ENCODE measurements around the gene PPP1R9A. TPM values are rescaled to one million over a fixed set of nuclear protein-coding genes. Genes with fewer than 3 reads are reported as not detected.

Gene PPP1R9A
- total RNA-seq, 1 donor = under 0.01 TPM

DNA sequence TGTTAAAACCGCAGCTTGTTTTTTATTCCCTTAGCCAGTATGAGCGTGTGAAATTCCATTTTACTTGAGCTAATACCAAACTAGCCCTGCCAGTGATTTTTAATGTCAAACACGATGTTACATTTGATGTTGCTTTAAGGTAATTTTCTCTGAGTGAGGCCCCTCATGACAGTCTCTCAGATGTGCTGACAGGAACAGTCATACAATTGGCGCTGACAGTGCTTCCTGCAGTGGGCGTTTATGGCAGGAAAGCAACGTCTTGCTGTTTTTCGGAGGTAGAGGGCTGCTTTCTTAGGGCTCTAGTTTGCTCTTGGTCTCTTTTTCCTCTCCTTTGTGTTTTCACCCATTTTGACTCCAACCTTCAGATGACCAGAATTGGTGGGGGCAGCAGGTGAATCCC lies 397.6 kb downstream of the PPP1R9A start:
- no peak for DNase-seq (ENCODE audit: low read depth)
- TF ChIP-seq, protein P1, sequence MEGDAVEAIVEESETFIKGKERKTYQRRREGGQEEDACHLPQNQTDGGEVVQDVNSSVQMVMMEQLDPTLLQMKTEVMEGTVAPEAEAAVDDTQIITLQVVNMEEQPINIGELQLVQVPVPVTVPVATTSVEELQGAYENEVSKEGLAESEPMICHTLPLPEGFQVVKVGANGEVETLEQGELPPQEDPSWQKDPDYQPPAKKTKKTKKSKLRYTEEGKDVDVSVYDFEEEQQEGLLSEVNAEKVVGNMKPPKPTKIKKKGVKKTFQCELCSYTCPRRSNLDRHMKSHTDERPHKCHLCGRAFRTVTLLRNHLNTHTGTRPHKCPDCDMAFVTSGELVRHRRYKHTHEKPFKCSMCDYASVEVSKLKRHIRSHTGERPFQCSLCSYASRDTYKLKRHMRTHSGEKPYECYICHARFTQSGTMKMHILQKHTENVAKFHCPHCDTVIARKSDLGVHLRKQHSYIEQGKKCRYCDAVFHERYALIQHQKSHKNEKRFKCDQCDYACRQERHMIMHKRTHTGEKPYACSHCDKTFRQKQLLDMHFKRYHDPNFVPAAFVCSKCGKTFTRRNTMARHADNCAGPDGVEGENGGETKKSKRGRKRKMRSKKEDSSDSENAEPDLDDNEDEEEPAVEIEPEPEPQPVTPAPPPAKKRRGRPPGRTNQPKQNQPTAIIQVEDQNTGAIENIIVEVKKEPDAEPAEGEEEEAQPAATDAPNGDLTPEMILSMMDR (IDR thresholded peaks at IDR 0.05; ENCODE audit: insufficient read depth, low read depth, low read length) = no peak
- no peak overlapping the region for H3K4me3 ChIP-seq (ENCODE audit: low read depth, low read length)

- H3K4me3 ChIP-seq (ENCODE audit: low read depth, low read length) = no peak overlapping the region
- TF ChIP-seq, protein P1 (IDR thresholded peaks at IDR 0.05; ENCODE audit: insufficient read depth, low read depth, low read length) = no peak
- no peak for DNase-seq (ENCODE audit: low read depth)
These were observed 402.6 kb downstream of the PPP1R9A start for GRCh38 chr7:95309951-95310350.

GRCh38 chr7:95311389-95311788 lies 404.0 kb downstream of the PPP1R9A start:
- no peak for DNase-seq (ENCODE audit: low read depth)
- TF ChIP-seq, protein P1 (IDR thresholded peaks at IDR 0.05; ENCODE audit: insufficient read depth, low read depth, low read length) = no peak
- H3K4me3 ChIP-seq (ENCODE audit: low read depth, low read length) = no peak overlapping the region

DNA sequence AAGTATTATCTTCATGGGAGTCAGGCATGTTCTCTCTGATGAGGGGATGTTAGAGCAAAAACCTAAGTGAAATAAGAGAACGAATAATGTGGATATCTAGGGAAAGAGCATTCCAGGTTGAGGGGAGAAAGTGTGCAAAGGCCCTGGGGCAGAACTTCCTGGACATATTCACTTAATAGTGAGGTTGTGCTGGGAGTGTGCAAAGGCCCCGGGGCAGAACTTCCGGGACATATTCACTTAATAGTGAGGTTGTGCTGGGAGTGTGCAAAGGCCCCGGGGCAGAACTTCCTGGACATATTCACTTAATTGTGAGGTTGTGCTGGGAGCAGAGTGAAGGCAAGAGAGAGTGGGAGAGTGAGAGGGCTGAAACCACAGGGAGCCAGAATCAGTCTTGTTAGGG lies 405.2 kb downstream of the PPP1R9A start:
- no peak overlapping the region for H3K4me3 ChIP-seq (ENCODE audit: low read depth, low read length)
- no peak for DNase-seq (ENCODE audit: low read depth)
- TF ChIP-seq, protein P1 (IDR thresholded peaks at IDR 0.05; ENCODE audit: insufficient read depth, low read depth, low read length) = no peak

GRCh38 chr7:95316588-95316987 lies 409.2 kb downstream of the PPP1R9A start:
- TF ChIP-seq, protein P1 (IDR thresholded peaks at IDR 0.05; ENCODE audit: insufficient read depth, low read depth, low read length) = no peak
- no peak overlapping the region for H3K4me3 ChIP-seq (ENCODE audit: low read depth, low read length)
- no peak for DNase-seq (ENCODE audit: low read depth)

DNA sequence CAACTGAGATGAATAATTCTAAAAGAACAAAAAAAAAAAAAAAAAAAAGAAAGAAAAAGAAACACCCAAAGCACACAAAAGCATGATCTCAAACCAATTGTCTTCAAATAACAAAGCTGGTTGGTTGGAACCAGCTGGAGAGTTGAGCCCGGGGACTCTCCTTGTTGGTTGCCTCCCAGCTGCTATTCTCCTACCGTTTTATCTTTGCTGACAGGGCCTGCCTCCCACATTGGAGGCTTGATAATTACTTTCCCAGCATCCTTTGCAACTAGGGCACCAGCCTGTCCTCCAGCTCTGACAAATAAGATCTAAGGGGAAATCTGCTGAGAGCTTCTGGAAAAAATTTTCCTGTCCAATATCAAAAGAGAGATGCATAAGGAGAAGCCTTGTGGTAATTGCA lies 410.2 kb downstream of the PPP1R9A start:
- TF ChIP-seq, protein P1 (IDR thresholded peaks at IDR 0.05; ENCODE audit: insufficient read depth, low read depth, low read length) = no peak
- no peak overlapping the region for H3K4me3 ChIP-seq (ENCODE audit: low read depth, low read length)
- DNase-seq (ENCODE audit: low read depth) = no peak

DNA sequence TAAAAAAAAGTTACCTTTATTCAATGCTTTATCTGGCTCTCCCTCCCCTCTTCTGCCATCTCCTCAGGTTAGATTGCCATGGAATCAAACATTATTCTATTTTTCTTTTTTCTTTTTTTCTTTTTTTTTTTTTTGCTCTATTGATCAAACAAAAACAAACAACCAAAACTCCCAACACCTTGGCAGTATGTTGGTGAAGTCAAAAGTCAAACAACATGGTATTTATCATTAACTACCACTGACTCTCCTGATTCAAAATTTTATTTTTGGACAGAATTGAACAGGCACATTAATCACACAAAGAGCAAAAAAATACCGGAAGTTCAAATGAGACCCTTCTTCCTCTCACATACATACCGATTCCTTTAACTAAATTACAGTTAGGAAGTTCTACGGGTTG lies 410.6 kb downstream of the PPP1R9A start:
- no peak for DNase-seq (ENCODE audit: low read depth)
- no peak overlapping the region for H3K4me3 ChIP-seq (ENCODE audit: low read depth, low read length)
- TF ChIP-seq, protein P1 (IDR thresholded peaks at IDR 0.05; ENCODE audit: insufficient read depth, low read depth, low read length) = no peak

All from fibroblast of villous mesenchyme (primary cell).